Hippocampal formation (tissue), 2 donors: ENCODE measurements around the gene TET1.
A peak's percentile ranks its signal among the peaks of the same experiment; 100 is the strongest.
"Not testable (repeated sequence)": the region's sequence is repeated elsewhere in the genome, so short reads cannot be mapped to it uniquely, and the experiment has no call there.

Source experiments
- DNase-seq, 2 donors: peaks; one replicate each; lab custom pipeline; 2025; lab: John Stamatoyannopoulos, UW

Gene TET1

GRCh38 chr10:68560186-68560942, at the start of gene TET1:
TSS of gene TET1 (plus strand) at chr10:68560337. CDS start at chr10:68572339, 12,002 bp downstream.
- DNase-seq: peak in 1 of 2 donors; percentile 5

- DNase-seq: not testable (repeated sequence)
Observed at GRCh38 chr10:68516216-68516615, 43.9 kb upstream of the TET1 start.

- DNase-seq: no peak
Observed at GRCh38 chr10:68516766-68517165, 43.4 kb upstream of the TET1 start.

- no peak for DNase-seq
Observed at GRCh38 chr10:68517188-68517587, 42.9 kb upstream of the TET1 start.

- not testable (repeated sequence) for DNase-seq
Observed at GRCh38 chr10:68518609-68519008, 41.5 kb upstream of the TET1 start.

- not testable (repeated sequence) for DNase-seq
Observed at GRCh38 chr10:68525490-68526038, 34.6 kb upstream of the TET1 start.

GRCh38 chr10:68526634-68527307, 33.4 kb upstream of the TET1 start:
- no peak for DNase-seq

GRCh38 chr10:68536973-68537372, 23.2 kb upstream of the TET1 start:
- DNase-seq: no peak

- DNase-seq: no peak
Observed at GRCh38 chr10:68537796-68538195, 22.3 kb upstream of the TET1 start.

- no peak for DNase-seq
Observed at GRCh38 chr10:68543004-68543918, 16.9 kb upstream of the TET1 start.

GRCh38 chr10:68550747-68551411, 9.3 kb upstream of the TET1 start:
- DNase-seq: peak; percentile 14 to 58

- DNase-seq: no peak
Observed at GRCh38 chr10:68553138-68553537, 7.0 kb upstream of the TET1 start.

- no peak for DNase-seq
Observed at GRCh38 chr10:68553599-68553998, 6.5 kb upstream of the TET1 start.

GRCh38 chr10:68558478-68558877, 1.7 kb upstream of the TET1 start:
- no peak for DNase-seq

- DNase-seq: no peak
Observed at GRCh38 chr10:68559251-68559650, 886 bp upstream of the TET1 start.

GRCh38 chr10:68559841-68560185, 324 bp upstream of the TET1 start:
- DNase-seq: no peak

GRCh38 chr10:68560943-68561864, 1.1 kb downstream of the TET1 start:
- DNase-seq: peak in 1 of 2 donors; percentile 7

- DNase-seq: no peak
Observed at GRCh38 chr10:68561865-68562649, 1.9 kb downstream of the TET1 start.
